OCI-LY3 (cell line): ENCODE data around the gene TIAM2.

ENCODE experiments used
- H2AFZ ChIP-seq: fragments of 200-600, 300-600 bp; shearing (Covaris generic); 2 replicates; pipeline ENCODE4 v1.6.0; 2014; ENCODE audit warnings: antibody characterized with exemption, low read depth, low read length
- H3K27ac ChIP-seq: fragments of 200-600, 300-600 bp; sonication (generic); 2 replicates; pipeline ENCODE4 v1.5.1; 2014; ENCODE audit warnings: mild to moderate bottlenecking, low read length, moderate library complexity, mixed read lengths
- H3K27me3 ChIP-seq: fragments of 200-600, 300-600 bp; sonication (generic); 2 replicates; pipeline ENCODE4 v1.6.1; 2014; ENCODE audit warnings: low read depth, low read length, mixed read lengths
- H3K36me3 ChIP-seq: fragments of 200-600, 300-600 bp; sonication (generic); replicated peaks from 2 replicates; pipeline ENCODE3; 2014; ENCODE audit warnings: low read depth, low read length, mixed read lengths
- H3K4me1 ChIP-seq: fragments of 300-600, 200-600 bp; sonication (generic); 2 replicates; pipeline ENCODE4 v1.6.1; 2014; ENCODE audit warnings: low read length, mixed read lengths
- H3K4me2 ChIP-seq: fragments of 200-600, 300-600 bp; sonication (generic); 2 replicates; pipeline ENCODE4 v1.6.1; 2014; ENCODE audit warnings: low read length, mixed read lengths
- H3K4me3 ChIP-seq: fragments of 300-600, 200-600 bp; sonication (generic); 2 replicates; pipeline ENCODE4 v1.5.1; 2014; ENCODE audit warnings: antibody characterized with exemption, mild to moderate bottlenecking, low read length, moderate library complexity
- H3K79me2 ChIP-seq: fragments of 300-600, 200-600 bp; shearing (Covaris generic); 2 replicates; pipeline ENCODE4 v1.6.1; 2014; ENCODE audit warnings: mild to moderate bottlenecking, low read length, mixed read lengths
- H3K9ac ChIP-seq: fragments of 300-600, 200-600 bp; shearing (Covaris generic); 2 replicates; pipeline ENCODE4 v1.6.0; 2014; ENCODE audit warnings: mild to moderate bottlenecking, low read length, moderate library complexity
- H3K9me3 ChIP-seq: fragments of 200-600, 300-600 bp; shearing (Covaris generic); 2 replicates; pipeline ENCODE4 v1.6.1; 2014; ENCODE audit warnings: low read length, mixed read lengths; ENCODE audit not compliant: insufficient read depth
- H4K20me1 ChIP-seq: fragments of 200-600, 300-600 bp; sonication (generic); 2 replicates; pipeline ENCODE4 v1.6.1; 2016; ENCODE audit warnings: low read length, mixed read lengths; ENCODE audit not compliant: insufficient read depth
- CTCF ChIP-seq: fragments of 200-600, 300-600 bp; sonication (generic); IDR thresholded peaks from 2 replicates; pipeline ENCODE4 v1.5.1; 2014; ENCODE audit warnings: antibody characterized with exemption, low read length, low read depth
- EZH2phosphoT487 ChIP-seq: fragments of 200-600 bp; shearing (Covaris generic); IDR thresholded peaks from 2 replicates; pipeline ENCODE4 v1.6.1; 2018; ENCODE audit warnings: antibody characterized with exemption, mixed run types, low read depth

TIAM2 gene

GRCh38 chr6:155008625-155009024, 13.5 kb downstream of the TIAM2 start:
- Histone ChIP-seq H2AFZ (no peak overlapping the region), H3K4me3 (no peak overlapping the region), H3K27ac (no peak overlapping the region), H3K9ac (no peak overlapping the region), H3K36me3 (no peaks in the 10 kb centered on the region), H3K79me2 (no peaks in the 10 kb centered on the region), H3K4me1 (no peaks in the 10 kb centered on the region), H4K20me1 (no peaks in the 10 kb centered on the region), H3K9me3 (no peaks in the 10 kb centered on the region), H3K27me3 (peaks cover 7% of the 10 kb centered on the region; the same call in 1 of the 2 replicates), H3K4me2 (no peak overlapping the region)
- TF ChIP-seq CTCF: no peak
- no peak for TF ChIP-seq EZH2phosphoT487

GRCh38 chr6:155010940-155011339, 15.8 kb downstream of the TIAM2 start:
- H3K4me2 ChIP-seq: no peak overlapping the region
- no peak overlapping the region for H3K27ac ChIP-seq
- H3K79me2 ChIP-seq: no peaks in the 10 kb centered on the region
- no peak overlapping the region for H2AFZ ChIP-seq
- TF ChIP-seq EZH2phosphoT487: no peak
- no peak for TF ChIP-seq CTCF
- 0 out of 2 replicates have a peak, but pooled peaks cover 5% of the 10 kb centered on the region for H3K4me1 ChIP-seq
- no peak overlapping the region for H3K4me3 ChIP-seq
- H4K20me1 ChIP-seq: no peaks in the 10 kb centered on the region
- no peak overlapping the region for H3K9ac ChIP-seq
- no peaks in the 10 kb centered on the region for H3K9me3 ChIP-seq
- H3K27me3 ChIP-seq: peaks cover 7% of the 10 kb centered on the region; the same call in 1 of the 2 replicates
- H3K36me3 ChIP-seq: no peaks in the 10 kb centered on the region

GRCh38 chr6:155011809-155012291, 16.7 kb downstream of the TIAM2 start:
- Histone ChIP-seq H4K20me1 (no peaks in the 10 kb centered on the region), H3K4me1 (0 out of 2 replicates have a peak, but pooled peaks cover 5% of the 10 kb centered on the region), H3K9ac (no peak overlapping the region), H3K27me3 (peaks cover 7% of the 10 kb centered on the region; the same call in 1 of the 2 replicates), H3K9me3 (no peaks in the 10 kb centered on the region), H3K79me2 (no peaks in the 10 kb centered on the region), H3K4me3 (no peak overlapping the region), H2AFZ (no peak overlapping the region), H3K4me2 (no peak overlapping the region), H3K27ac (no peak overlapping the region), H3K36me3 (no peaks in the 10 kb centered on the region)
- TF ChIP-seq CTCF (no peak), EZH2phosphoT487 (no peak)

- no peak overlapping the region for H2AFZ ChIP-seq
- H3K79me2 ChIP-seq: no peaks in the 10 kb centered on the region
- H3K4me3 ChIP-seq: no peak overlapping the region
- H3K9me3 ChIP-seq: no peaks in the 10 kb centered on the region
- peaks cover 7% of the 10 kb centered on the region; the same call in 1 of the 2 replicates for H3K27me3 ChIP-seq
- no peak overlapping the region for H3K27ac ChIP-seq
- 0 out of 2 replicates have a peak, but pooled peaks cover 5% of the 10 kb centered on the region for H3K4me1 ChIP-seq
- no peak overlapping the region for H3K4me2 ChIP-seq
- no peak overlapping the region for H3K9ac ChIP-seq
- TF ChIP-seq CTCF (no peak), EZH2phosphoT487 (no peak)
- H4K20me1 ChIP-seq: no peaks in the 10 kb centered on the region
- no peaks in the 10 kb centered on the region for H3K36me3 ChIP-seq
Observed at GRCh38 chr6:155013457-155013876, 18.4 kb downstream of the TIAM2 start.
